GM23248 (cell line): Measurements from ENCODE around the gene ADGRL1.
"Not testable (repeated sequence)": the region's sequence is repeated elsewhere in the genome, so short reads cannot be mapped to it uniquely, and the experiment has no call there.

Experiments used
- EZH2 ChIP-seq: fragments of 200-600 bp; sonication (generic); IDR thresholded peaks from 2 replicates; pipeline ENCODE4 v1.6.1; 2018; ENCODE audit warnings: antibody characterized with exemption, mild to moderate bottlenecking; ENCODE audit not compliant: insufficient read depth, poor library complexity, severe bottlenecking
- EZH2phosphoT487 ChIP-seq: fragments of 200-600 bp; sonication (generic); IDR thresholded peaks from 2 replicates; pipeline ENCODE4 v1.6.1; 2018; ENCODE audit warnings: antibody characterized with exemption, moderate library complexity, mild to moderate bottlenecking, low read depth; ENCODE audit not compliant: insufficient read depth

- TF ChIP-seq EZH2phosphoT487, EZH2: not testable (repeated sequence)
Measured at GRCh38 chr19:14188086-14188485, 17.9 kb downstream of the ADGRL1 start.
